Esophagus muscularis mucosa (tissue), 4 donors: Measurements from ENCODE around the gene CCNQ. TPM values are rescaled to one million over a fixed set of nuclear protein-coding genes. Genes with fewer than 3 reads are reported as not detected.

Experiments used
- DNase-seq: peaks from one replicate; pipeline ENCODE4 v3.0.0-alpha.2; 2017; ENCODE audit errors: extremely low spot score
- H3K27ac ChIP-seq, 4 donors: fragments of 200-600 bp; sonication (generic); replicated peaks in 1 of 4; 1 replicate in 3 of 4; 2 replicates in 1 of 4; pipeline ENCODE4 v1.5.1; 2016 to 2019; ENCODE audit warnings: mild to moderate bottlenecking in 1 of 4
- H3K27me3 ChIP-seq, 4 donors: fragments of 200-600 bp; sonication (generic); one replicate each; pipeline versions ENCODE4 v1.5.1 to v1.6.0; 2016 to 2019
- H3K36me3 ChIP-seq, 4 donors: fragments of 200-600 bp; sonication (generic); one replicate each; pipeline ENCODE4 v1.5.1; 2016 to 2019
- H3K4me1 ChIP-seq, 4 donors: fragments of 200-600 bp; sonication (generic); one replicate each; pipeline ENCODE4 v1.5.1; 2016 to 2019
- H3K4me3 ChIP-seq, 4 donors: fragments of 200-600 bp; sonication (generic); 1 replicate in 2 of 4; 2 replicates in 2 of 4; pipeline ENCODE4 v1.5.1; 2016 to 2019; ENCODE audit warnings: mild to moderate bottlenecking in 4 of 4, moderate library complexity in 1 of 4
- H3K9me3 ChIP-seq, 4 donors: fragments of 200-600 bp; sonication (generic); 1 replicate in 3 of 4; 2 replicates in 1 of 4; pipeline ENCODE4 v1.5.1; 2016 to 2019
- EP300 ChIP-seq: sonication (generic); formaldehyde crosslinking; IDR thresholded peaks from one replicate; pipeline ENCODE4 v1.6.1; 2017; ENCODE audit warnings: antibody characterized with exemption
- POLR2A ChIP-seq: fragments of 450-650 bp; IDR thresholded peaks from one replicate; pipeline ENCODE4 v1.6.1; 2017; ENCODE audit warnings: antibody characterized with exemption, moderate library complexity, mild to moderate bottlenecking, low read depth
- POLR2AphosphoS5 ChIP-seq, 2 donors: sonication (generic); formaldehyde crosslinking; IDR thresholded peaks; one replicate each; pipeline ENCODE4 v1.6.1; 2017; ENCODE audit warnings: antibody characterized with exemption in 2 of 2
- WGBS: methylation state at CpG from one replicate; pipeline ENCODE4 v1.1.5; 2018; 5-methylcytosine and 5-hydroxymethylcytosine counted together
- intact Hi-C: fragments of 100-400 bp; cut with DNase I; formaldehyde crosslinking; loops from one replicate; pipeline ENCODE4 v1.15.1; 2023
- total RNA-seq, 4 donors: library from RNA; depleted of rRNA; stranded (reverse); fragments of >200 nt; gene quantifications; one replicate each; pipeline versions ENCODE4 v1.1.0 to v1.2.1, GENCODE V29; 2016
- TF ChIP-seq, protein P1 (sequence below), 3 experiments: fragments of 200-600 bp in 2 of 3; fragments of 450-650 bp in 1 of 3; sonication (generic) in 2 of 3; IDR thresholded peaks; one replicate each; pipeline ENCODE4 v1.5.1; 2017 to 2019; ENCODE audit warnings: antibody characterized with exemption in 3 of 3, mild to moderate bottlenecking in 2 of 3, moderate library complexity in 1 of 3

Gene CCNQ
- total RNA-seq, 4 donors from 2014 or later: 38.6 to 58.3 (median 49.8) TPM

DNA sequence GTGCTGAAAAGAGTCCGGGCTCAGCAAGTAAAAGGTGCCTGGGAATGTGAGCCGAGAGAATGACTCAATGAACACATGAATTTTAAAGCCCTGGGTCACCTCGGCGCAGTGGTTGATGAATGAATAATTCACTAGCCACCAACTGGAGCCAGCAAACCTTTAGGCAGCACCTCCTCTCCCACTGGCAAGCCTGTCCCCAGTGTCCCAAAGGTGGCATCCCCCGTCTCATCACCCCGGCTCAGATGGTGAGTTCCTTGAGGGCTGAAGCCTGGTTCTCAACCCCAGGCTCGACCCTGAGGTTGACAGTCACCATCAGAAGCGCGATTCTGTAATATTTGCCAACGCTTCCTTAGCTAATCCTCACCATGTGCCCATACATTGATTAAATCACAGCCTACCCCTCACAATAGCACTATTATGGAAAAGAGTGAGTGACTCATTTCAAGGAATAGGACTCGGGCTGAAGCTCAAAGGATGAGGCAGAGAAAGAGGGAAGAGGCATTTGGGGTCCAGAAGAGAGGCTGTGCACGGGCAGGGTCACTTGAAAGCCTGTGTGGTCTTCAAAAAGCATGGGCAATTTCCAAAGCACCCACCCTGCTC, 2.7 kb upstream of the CCNQ start:
- no peak overlapping the region for H3K4me3 ChIP-seq
- H3K4me1 ChIP-seq: peaks cover 10 to 31% (median 23%) of the 10 kb centered on the region in 4 donors
- WGBS: 91% methylated on average over 11 of the region's 12 CpGs
- DNase-seq: no peak
- intact Hi-C loops: no loop called here
- no peak overlapping the region for H3K27ac ChIP-seq
- no peak for TF ChIP-seq POLR2AphosphoS5 (IDR thresholded peaks at IDR 0.05)
- no peak for TF ChIP-seq EP300
- TF ChIP-seq, protein P1, sequence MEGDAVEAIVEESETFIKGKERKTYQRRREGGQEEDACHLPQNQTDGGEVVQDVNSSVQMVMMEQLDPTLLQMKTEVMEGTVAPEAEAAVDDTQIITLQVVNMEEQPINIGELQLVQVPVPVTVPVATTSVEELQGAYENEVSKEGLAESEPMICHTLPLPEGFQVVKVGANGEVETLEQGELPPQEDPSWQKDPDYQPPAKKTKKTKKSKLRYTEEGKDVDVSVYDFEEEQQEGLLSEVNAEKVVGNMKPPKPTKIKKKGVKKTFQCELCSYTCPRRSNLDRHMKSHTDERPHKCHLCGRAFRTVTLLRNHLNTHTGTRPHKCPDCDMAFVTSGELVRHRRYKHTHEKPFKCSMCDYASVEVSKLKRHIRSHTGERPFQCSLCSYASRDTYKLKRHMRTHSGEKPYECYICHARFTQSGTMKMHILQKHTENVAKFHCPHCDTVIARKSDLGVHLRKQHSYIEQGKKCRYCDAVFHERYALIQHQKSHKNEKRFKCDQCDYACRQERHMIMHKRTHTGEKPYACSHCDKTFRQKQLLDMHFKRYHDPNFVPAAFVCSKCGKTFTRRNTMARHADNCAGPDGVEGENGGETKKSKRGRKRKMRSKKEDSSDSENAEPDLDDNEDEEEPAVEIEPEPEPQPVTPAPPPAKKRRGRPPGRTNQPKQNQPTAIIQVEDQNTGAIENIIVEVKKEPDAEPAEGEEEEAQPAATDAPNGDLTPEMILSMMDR (IDR thresholded peaks at IDR 0.05): no peak
- TF ChIP-seq POLR2A: no peak
- peaks cover 0 to 5% (median 0%) of the 10 kb centered on the region in 4 donors for H3K9me3 ChIP-seq
- H3K36me3 ChIP-seq: no peaks in the 10 kb centered on the region
- no peaks in the 10 kb centered on the region for H3K27me3 ChIP-seq

DNA sequence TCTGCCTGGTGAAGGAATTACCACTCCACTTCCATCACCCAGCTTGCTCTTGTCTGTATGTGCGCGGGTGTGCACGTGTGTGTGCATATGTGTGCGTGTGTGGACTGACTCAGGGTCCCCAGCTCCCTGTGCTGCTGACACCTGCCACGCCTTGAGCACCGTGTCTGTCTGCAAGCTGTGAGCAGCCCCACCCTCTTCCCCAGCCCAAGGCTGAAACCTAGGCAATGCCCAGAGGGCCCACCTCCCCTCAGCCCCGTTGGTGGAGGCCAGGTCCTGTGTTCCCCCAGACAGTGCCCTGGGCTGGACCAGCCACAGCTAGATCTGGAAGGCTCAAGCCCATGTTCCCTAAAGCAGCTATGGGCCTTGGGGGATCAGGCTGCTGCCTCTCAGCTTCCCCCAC, 2.0 kb upstream of the CCNQ start:
- H3K36me3 ChIP-seq: peaks cover 0 to 2% (median 1%) of the 10 kb centered on the region in 4 donors
- DNase-seq: no peak
- no peak overlapping the region for H3K4me3 ChIP-seq
- TF ChIP-seq EP300: no peak
- TF ChIP-seq, protein P1 (IDR thresholded peaks at IDR 0.05): no peak
- TF ChIP-seq POLR2A: no peak
- TF ChIP-seq POLR2AphosphoS5 (IDR thresholded peaks at IDR 0.05): no peak
- H3K27ac ChIP-seq: no peak overlapping the region
- peaks cover 0 to 5% (median 0%) of the 10 kb centered on the region in 4 donors for H3K9me3 ChIP-seq
- 89% methylated on average over 7 of the region's 7 CpGs for WGBS
- H3K27me3 ChIP-seq: no peaks in the 10 kb centered on the region
- H3K4me1 ChIP-seq: peaks cover 10 to 31% (median 23%) of the 10 kb centered on the region in 4 donors
- intact Hi-C loops: no loop called here

DNA sequence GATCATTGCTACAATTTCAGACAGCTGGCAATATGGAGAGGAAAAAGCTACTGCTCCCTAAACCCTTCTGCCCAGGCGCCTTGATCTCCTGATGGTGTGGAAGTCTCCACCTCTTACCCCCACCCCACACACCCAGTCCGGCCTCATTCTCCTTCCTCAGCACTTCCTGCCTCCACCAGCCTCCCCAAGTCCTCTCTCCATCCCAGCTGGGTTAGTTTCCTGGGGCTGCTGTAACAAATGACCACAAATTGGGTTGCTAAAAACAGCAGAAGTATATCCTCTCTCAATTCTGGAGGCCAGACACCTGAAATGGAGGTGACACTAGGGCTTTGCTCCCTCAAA, 1.1 kb upstream of the CCNQ start:
- 36% methylated on average over 2 of the region's 2 CpGs for WGBS
- intact Hi-C loops: no loop called here
- TF ChIP-seq POLR2A (no peak), POLR2AphosphoS5 (IDR thresholded peaks at IDR 0.05) (no peak), EP300 (no peak)
- TF ChIP-seq, protein P1 (IDR thresholded peaks at IDR 0.05): no peak
- no peaks in the 10 kb centered on the region for H3K27me3 ChIP-seq
- no peak for DNase-seq
- peaks cover 10 to 31% (median 23%) of the 10 kb centered on the region in 4 donors for H3K4me1 ChIP-seq
- H3K36me3 ChIP-seq: peaks cover 0 to 11% (median 9%) of the 10 kb centered on the region in 4 donors
- no peak overlapping the region for H3K27ac ChIP-seq
- peak overlapping the region; percentile 63 to 75 (median 67) for H3K4me3 ChIP-seq
- peaks cover 0 to 5% (median 0%) of the 10 kb centered on the region in 4 donors for H3K9me3 ChIP-seq

DNA sequence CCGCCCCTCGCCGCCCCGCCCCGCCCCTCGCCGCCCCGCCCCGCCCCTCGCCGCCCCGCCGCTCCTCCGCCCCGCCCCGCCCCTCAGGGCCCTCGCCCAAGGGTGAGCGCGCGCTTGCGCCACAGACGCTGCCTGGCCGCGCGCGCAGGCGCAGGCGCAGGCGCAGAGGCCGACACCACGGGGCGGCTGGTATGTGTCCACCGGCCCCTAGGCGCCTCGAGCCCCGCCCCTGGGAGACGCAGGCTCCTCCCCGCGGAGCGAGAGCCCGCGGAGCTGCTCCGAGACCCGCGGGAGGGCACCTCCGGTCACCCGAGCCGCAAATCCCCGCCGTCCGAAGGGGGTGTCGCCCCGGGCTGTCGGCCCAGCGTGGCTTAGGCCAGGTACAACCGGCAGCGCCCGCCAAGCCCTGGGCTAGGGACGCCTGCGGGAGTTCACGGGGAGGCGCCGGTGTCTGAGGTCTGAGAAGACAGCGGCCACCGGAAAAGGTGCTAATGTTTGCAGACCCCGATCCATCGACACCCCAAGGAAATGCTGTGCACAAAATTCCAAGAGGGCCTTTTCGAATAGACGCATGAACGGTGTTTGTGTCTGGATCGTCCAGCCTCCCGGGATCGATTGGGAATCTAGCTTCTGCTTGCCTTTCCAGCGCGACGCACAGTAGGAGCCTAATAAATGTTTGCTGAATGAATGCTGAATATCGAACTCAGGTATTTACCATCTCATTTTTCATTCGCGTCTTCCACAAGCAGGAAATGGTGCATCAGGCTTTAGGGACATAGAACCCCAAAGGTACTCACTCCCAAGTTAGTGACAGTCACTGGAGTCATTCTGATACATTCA, 473 bp upstream of the CCNQ start:
- intact Hi-C loops: no loop called here
- Histone ChIP-seq H3K9me3 (peaks cover 0 to 5% (median 0%) of the 10 kb centered on the region in 4 donors), H3K27me3 (no peaks in the 10 kb centered on the region), H3K4me1 (peaks cover 10 to 31% (median 23%) of the 10 kb centered on the region in 4 donors), H3K36me3 (peaks cover 6 to 17% (median 11%) of the 10 kb centered on the region in 4 donors), H3K4me3 (peak overlapping the region; percentile 63 to 82 (median 73)), H3K27ac (peak overlapping the region; percentile 74 to 82 (median 79))
- peak; percentile 92 for DNase-seq
- TF ChIP-seq EP300: no peak
- TF ChIP-seq POLR2AphosphoS5 (IDR thresholded peaks at IDR 0.05): peak in 1 of 2 donors; percentile 51
- WGBS: 36% methylated on average over 13 of the region's 79 CpGs
